ENCODE results near the gene PTBP3.
"Not testable (repeated sequence)": the region's sequence is repeated elsewhere in the genome, so short reads cannot be mapped to it uniquely, and the experiment has no call there.

PTBP3 gene

GRCh38 chr9:112193572-112194288 lies 139.7 kb downstream of the PTBP3 start:
- H3K4me3 ChIP-seq (ENCODE audit: insufficient read depth in 1 of 2, low read depth in 1 of 2, low read length in 2 of 2): no peak overlapping the region
- no peak overlapping the region for H3K18ac ChIP-seq (ENCODE audit: low read depth in 1 of 2, low read length in 2 of 2)
- H2BK5ac ChIP-seq (ENCODE audit: low read depth, low read length, poor library complexity, severe bottlenecking): no peak overlapping the region
- no peak overlapping the region for H3K27ac ChIP-seq (ENCODE audit: low read length, poor library complexity, severe bottlenecking)
- no peaks in the 10 kb centered on the region for H3K4me1 ChIP-seq (ENCODE audit: control insufficient read depth, insufficient read depth, low read depth, low read length)
- no peak overlapping the region for H2BK120ac ChIP-seq (ENCODE audit: low read depth, low read length)
- no peaks in the 10 kb centered on the region for H3K9me3 ChIP-seq (ENCODE audit: control insufficient read depth, low read length)
- no peak overlapping the region for H3K23ac ChIP-seq (ENCODE audit: low read length in 2 of 2)
- no peak overlapping the region for H3K4ac ChIP-seq (ENCODE audit: low read depth in 1 of 2, low read length in 2 of 2)
- no peak overlapping the region for H4K8ac ChIP-seq (ENCODE audit: low read length)
- H4K91ac ChIP-seq (ENCODE audit: low read length): no peak overlapping the region
- H2AK5ac ChIP-seq (ENCODE audit: low read length, severe bottlenecking): no peak overlapping the region
- H3K9ac ChIP-seq (ENCODE audit: low read length): no peak overlapping the region
- no peaks in the 10 kb centered on the region for H3K27me3 ChIP-seq (ENCODE audit: control insufficient read depth in 1 of 2, insufficient read depth in 1 of 2, low read length in 2 of 2)
- no peaks in the 10 kb centered on the region for H3K79me1 ChIP-seq (replicated peaks; ENCODE audit: low read length, poor library complexity, severe bottlenecking)
- H3K4me2 ChIP-seq (ENCODE audit: low read length, poor library complexity, severe bottlenecking): no peak overlapping the region
- WGBS: 96% methylated on average over 4 of the region's 6 CpGs
- no peaks in the 10 kb centered on the region for H3K36me3 ChIP-seq (ENCODE audit: control insufficient read depth in 1 of 2, insufficient read depth in 2 of 2, low read depth in 1 of 2, low read length in 2 of 2)
- no peak overlapping the region for H2BK12ac ChIP-seq (ENCODE audit: low read length in 2 of 2)
- no peak overlapping the region for H2BK15ac ChIP-seq (ENCODE audit: low read depth, poor library complexity, severe bottlenecking)
- no peak overlapping the region for H3K14ac ChIP-seq (ENCODE audit: low read length in 2 of 2)
- H2AFZ ChIP-seq (ENCODE audit: low read depth, low read length): no peak overlapping the region
- no peak for DNase-seq

GRCh38 chr9:112190320-112190719 lies 143.1 kb downstream of the PTBP3 start:
- no CpG with 5 or more reads among the region's 1 CpG for WGBS
- not testable (repeated sequence) for H3K14ac ChIP-seq (ENCODE audit: low read length in 2 of 2); H4K91ac ChIP-seq (ENCODE audit: low read length); H3K9ac ChIP-seq (ENCODE audit: low read length); H3K23ac ChIP-seq (ENCODE audit: low read length in 2 of 2); H2BK120ac ChIP-seq (ENCODE audit: low read depth, low read length); H3K9me3 ChIP-seq (ENCODE audit: control insufficient read depth, low read length); H2BK15ac ChIP-seq (ENCODE audit: low read depth, poor library complexity, severe bottlenecking); H3K27ac ChIP-seq (ENCODE audit: low read length, poor library complexity, severe bottlenecking); H2BK12ac ChIP-seq (ENCODE audit: low read length in 2 of 2); H3K36me3 ChIP-seq (ENCODE audit: control insufficient read depth in 1 of 2, insufficient read depth in 2 of 2, low read depth in 1 of 2, low read length in 2 of 2); H4K8ac ChIP-seq (ENCODE audit: low read length); H3K18ac ChIP-seq (ENCODE audit: low read depth in 1 of 2, low read length in 2 of 2); H3K4me2 ChIP-seq (ENCODE audit: low read length, poor library complexity, severe bottlenecking); H2AK5ac ChIP-seq (ENCODE audit: low read length, severe bottlenecking); H3K27me3 ChIP-seq (ENCODE audit: control insufficient read depth in 1 of 2, insufficient read depth in 1 of 2, low read length in 2 of 2); H3K4ac ChIP-seq (ENCODE audit: low read depth in 1 of 2, low read length in 2 of 2); H3K4me3 ChIP-seq (ENCODE audit: insufficient read depth in 1 of 2, low read depth in 1 of 2, low read length in 2 of 2); DNase-seq; H2AFZ ChIP-seq (ENCODE audit: low read depth, low read length); H3K4me1 ChIP-seq (ENCODE audit: control insufficient read depth, insufficient read depth, low read depth, low read length); H2BK5ac ChIP-seq (ENCODE audit: low read depth, low read length, poor library complexity, severe bottlenecking); H3K79me1 ChIP-seq (replicated peaks; ENCODE audit: low read length, poor library complexity, severe bottlenecking)

DNA sequence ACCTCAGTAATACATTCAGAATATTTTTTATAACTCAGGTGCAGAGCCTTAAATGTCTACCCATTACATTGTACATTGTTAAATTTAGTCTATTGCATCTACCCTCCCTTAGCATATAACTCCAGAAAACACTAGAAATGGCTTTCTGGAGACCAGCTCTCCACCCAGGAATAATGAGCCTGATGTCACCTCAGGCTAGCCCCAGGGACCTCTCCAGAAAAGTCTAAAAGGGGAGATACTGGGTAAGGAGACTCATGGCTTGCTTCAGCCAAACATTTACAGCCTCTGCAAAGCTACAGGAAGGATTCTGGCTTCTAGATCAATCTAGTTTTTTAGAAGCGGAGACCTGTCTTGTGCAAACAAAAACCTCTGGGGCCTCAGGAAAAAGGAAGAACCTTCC lies 144.5 kb downstream of the PTBP3 start:
- 100% methylated on average over 1 of the region's 1 CpG for WGBS

DNA sequence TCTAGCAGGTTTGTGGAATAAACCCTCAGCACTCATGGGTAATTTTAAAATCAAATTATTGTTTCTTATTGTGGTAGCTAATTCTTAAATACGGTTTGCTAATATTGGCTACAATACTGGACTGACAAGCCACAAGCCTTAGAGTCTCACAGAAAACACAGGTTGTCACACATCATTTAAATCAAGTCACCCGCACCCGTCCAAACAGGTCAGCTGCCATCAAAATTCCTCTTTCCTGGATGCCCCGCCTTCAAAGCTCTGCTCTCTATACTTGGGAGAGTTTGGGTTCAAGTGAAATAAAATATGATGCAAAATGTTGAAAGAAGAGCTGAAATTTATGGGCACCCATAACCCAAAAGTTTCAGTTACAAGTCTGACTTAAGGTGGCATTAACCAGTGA lies 146.0 kb downstream of the PTBP3 start:
- Histone ChIP-seq H3K14ac (ENCODE audit: low read length in 2 of 2) (no peak overlapping the region), H3K9me3 (ENCODE audit: control insufficient read depth, low read length) (no peaks in the 10 kb centered on the region), H3K23ac (ENCODE audit: low read length in 2 of 2) (no peak overlapping the region), H3K36me3 (ENCODE audit: control insufficient read depth in 1 of 2, insufficient read depth in 2 of 2, low read depth in 1 of 2, low read length in 2 of 2) (no peaks in the 10 kb centered on the region), H3K27ac (ENCODE audit: low read length, poor library complexity, severe bottlenecking) (no peak overlapping the region), H3K4me1 (ENCODE audit: control insufficient read depth, insufficient read depth, low read depth, low read length) (no peaks in the 10 kb centered on the region), H4K91ac (ENCODE audit: low read length) (no peak overlapping the region), H3K9ac (ENCODE audit: low read length) (no peak overlapping the region), H4K8ac (ENCODE audit: low read length) (no peak overlapping the region), H2BK15ac (ENCODE audit: low read depth, poor library complexity, severe bottlenecking) (no peak overlapping the region), H3K18ac (ENCODE audit: low read depth in 1 of 2, low read length in 2 of 2) (no peak overlapping the region), H2BK120ac (ENCODE audit: low read depth, low read length) (no peak overlapping the region), H2BK5ac (ENCODE audit: low read depth, low read length, poor library complexity, severe bottlenecking) (no peak overlapping the region), H2BK12ac (ENCODE audit: low read length in 2 of 2) (no peak overlapping the region), H2AFZ (ENCODE audit: low read depth, low read length) (no peak overlapping the region), H3K4ac (ENCODE audit: low read depth in 1 of 2, low read length in 2 of 2) (no peak overlapping the region), H3K4me2 (ENCODE audit: low read length, poor library complexity, severe bottlenecking) (no peak overlapping the region), H2AK5ac (ENCODE audit: low read length, severe bottlenecking) (no peak overlapping the region), H3K79me1 (replicated peaks; ENCODE audit: low read length, poor library complexity, severe bottlenecking) (no peaks in the 10 kb centered on the region), H3K4me3 (ENCODE audit: insufficient read depth in 1 of 2, low read depth in 1 of 2, low read length in 2 of 2) (no peak overlapping the region), H3K27me3 (ENCODE audit: control insufficient read depth in 1 of 2, insufficient read depth in 1 of 2, low read length in 2 of 2) (no peaks in the 10 kb centered on the region)
- DNase-seq: no peak
- 88% methylated on average over 4 of the region's 4 CpGs for WGBS

More for the DNA sequence above, 144.5 kb downstream of the PTBP3 start:
- Histone ChIP-seq H3K4me2 (ENCODE audit: low read length, poor library complexity, severe bottlenecking) (no peak overlapping the region), H3K18ac (ENCODE audit: low read depth in 1 of 2, low read length in 2 of 2) (no peak overlapping the region), H2BK120ac (ENCODE audit: low read depth, low read length) (no peak overlapping the region), H3K36me3 (ENCODE audit: control insufficient read depth in 1 of 2, insufficient read depth in 2 of 2, low read depth in 1 of 2, low read length in 2 of 2) (no peaks in the 10 kb centered on the region), H3K4me3 (ENCODE audit: insufficient read depth in 1 of 2, low read depth in 1 of 2, low read length in 2 of 2) (no peak overlapping the region), H2BK5ac (ENCODE audit: low read depth, low read length, poor library complexity, severe bottlenecking) (no peak overlapping the region), H3K79me1 (replicated peaks; ENCODE audit: low read length, poor library complexity, severe bottlenecking) (no peaks in the 10 kb centered on the region), H2BK12ac (ENCODE audit: low read length in 2 of 2) (no peak overlapping the region), H2BK15ac (ENCODE audit: low read depth, poor library complexity, severe bottlenecking) (no peak overlapping the region), H3K27ac (ENCODE audit: low read length, poor library complexity, severe bottlenecking) (no peak overlapping the region), H2AFZ (ENCODE audit: low read depth, low read length) (no peak overlapping the region), H3K4me1 (ENCODE audit: control insufficient read depth, insufficient read depth, low read depth, low read length) (no peaks in the 10 kb centered on the region), H3K27me3 (ENCODE audit: control insufficient read depth in 1 of 2, insufficient read depth in 1 of 2, low read length in 2 of 2) (no peaks in the 10 kb centered on the region), H3K9ac (ENCODE audit: low read length) (no peak overlapping the region), H3K23ac (ENCODE audit: low read length in 2 of 2) (no peak overlapping the region), H4K91ac (ENCODE audit: low read length) (no peak overlapping the region), H2AK5ac (ENCODE audit: low read length, severe bottlenecking) (no peak overlapping the region), H4K8ac (ENCODE audit: low read length) (no peak overlapping the region), H3K9me3 (ENCODE audit: control insufficient read depth, low read length) (no peaks in the 10 kb centered on the region), H3K4ac (ENCODE audit: low read depth in 1 of 2, low read length in 2 of 2) (no peak overlapping the region), H3K14ac (ENCODE audit: low read length in 2 of 2) (no peak overlapping the region)
- DNase-seq: no peak
